Measurements from ENCODE around the gene AOC2. TPM values are rescaled to one million over a fixed set of nuclear protein-coding genes. Genes with fewer than 3 reads are reported as not detected.

AOC2 gene
- total and polyA plus RNA-seq, 2 donors: 0.28 to 1.1 TPM

GRCh38 chr17:42844761-42845555 lies 578 bp downstream of the AOC2 start:
- Histone ChIP-seq H3K27me3 (ENCODE audit: control insufficient read depth in 2 of 2, insufficient read depth in 1 of 2, low read length in 1 of 2) (peaks cover 0 to 4% of the 10 kb centered on the region in 2 donors), H3K4me1 (ENCODE audit: control insufficient read depth in 2 of 2, insufficient read depth in 2 of 2, low read length in 2 of 2) (no peaks in the 10 kb centered on the region), H3K27ac (ENCODE audit: low read depth in 1 of 2, low read length in 1 of 2) (no peak overlapping the region), H3K36me3 (ENCODE audit: control insufficient read depth in 2 of 2, insufficient read depth in 2 of 2, low read length in 1 of 2) (peaks cover 43 to 50% of the 10 kb centered on the region in 2 donors), H3K4me3 (ENCODE audit: low read length in 2 of 2) (no peak overlapping the region), H3K9me3 (ENCODE audit: control insufficient read depth in 2 of 2, insufficient read depth in 1 of 2, low read length in 1 of 2) (no peaks in the 10 kb centered on the region)
- DNase-seq (ENCODE audit: low read depth in 6 of 9, low spot score in 9 of 9): no peak
- WGBS: 97% methylated on average over 24 of the region's 24 CpGs

DNA sequence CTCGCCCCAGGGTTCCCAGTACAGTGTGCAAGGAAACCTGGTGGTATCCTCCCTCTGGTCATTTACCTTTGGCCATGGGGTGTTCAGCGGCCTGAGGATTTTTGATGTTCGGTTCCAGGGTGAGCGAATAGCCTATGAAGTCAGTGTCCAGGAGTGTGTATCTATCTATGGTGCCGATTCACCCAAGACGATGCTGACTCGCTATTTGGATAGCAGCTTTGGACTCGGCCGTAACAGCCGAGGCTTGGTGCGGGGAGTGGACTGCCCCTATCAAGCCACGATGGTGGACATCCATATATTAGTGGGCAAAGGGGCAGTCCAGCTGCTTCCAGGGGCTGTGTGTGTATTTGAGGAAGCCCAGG lies 1.2 kb downstream of the AOC2 start:
- DNase-seq (ENCODE audit: low read depth in 6 of 9, low spot score in 9 of 9): no peak
- Histone ChIP-seq H3K4me1 (ENCODE audit: control insufficient read depth in 2 of 2, insufficient read depth in 2 of 2, low read length in 2 of 2) (no peaks in the 10 kb centered on the region), H3K4me3 (ENCODE audit: low read length in 2 of 2) (no peak overlapping the region), H3K27ac (ENCODE audit: low read depth in 1 of 2, low read length in 1 of 2) (no peak overlapping the region), H3K9me3 (ENCODE audit: control insufficient read depth in 2 of 2, insufficient read depth in 1 of 2, low read length in 1 of 2) (no peaks in the 10 kb centered on the region), H3K36me3 (ENCODE audit: control insufficient read depth in 2 of 2, insufficient read depth in 2 of 2, low read length in 1 of 2) (peaks cover 40 to 47% of the 10 kb centered on the region in 2 donors), H3K27me3 (ENCODE audit: control insufficient read depth in 2 of 2, insufficient read depth in 1 of 2, low read length in 1 of 2) (peaks cover 0 to 4% of the 10 kb centered on the region in 2 donors)
- WGBS: 97% methylated on average over 12 of the region's 12 CpGs

- Histone ChIP-seq H3K4me3 (ENCODE audit: low read length in 2 of 2) (no peak overlapping the region), H3K27me3 (ENCODE audit: control insufficient read depth in 2 of 2, insufficient read depth in 1 of 2, low read length in 1 of 2) (peaks cover 0 to 4% of the 10 kb centered on the region in 2 donors), H3K36me3 (ENCODE audit: control insufficient read depth in 2 of 2, insufficient read depth in 2 of 2, low read length in 1 of 2) (peaks cover 40 to 46% of the 10 kb centered on the region in 2 donors), H3K4me1 (ENCODE audit: control insufficient read depth in 2 of 2, insufficient read depth in 2 of 2, low read length in 2 of 2) (no peaks in the 10 kb centered on the region), H3K9me3 (ENCODE audit: control insufficient read depth in 2 of 2, insufficient read depth in 1 of 2, low read length in 1 of 2) (no peaks in the 10 kb centered on the region), H3K27ac (ENCODE audit: low read depth in 1 of 2, low read length in 1 of 2) (no peak overlapping the region)
- 95% methylated on average over 7 of the region's 7 CpGs for WGBS
- no peak for DNase-seq (ENCODE audit: low read depth in 6 of 9, low spot score in 9 of 9)
Measured at GRCh38 chr17:42845918-42846593, 1.7 kb downstream of the AOC2 start.

- Histone ChIP-seq H3K4me1 (ENCODE audit: control insufficient read depth in 2 of 2, insufficient read depth in 2 of 2, low read length in 2 of 2) (no peaks in the 10 kb centered on the region), H3K27me3 (ENCODE audit: control insufficient read depth in 2 of 2, insufficient read depth in 1 of 2, low read length in 1 of 2) (peaks cover 0 to 4% of the 10 kb centered on the region in 2 donors), H3K27ac (ENCODE audit: low read depth in 1 of 2, low read length in 1 of 2) (no peak overlapping the region), H3K4me3 (ENCODE audit: low read length in 2 of 2) (no peak overlapping the region), H3K36me3 (ENCODE audit: control insufficient read depth in 2 of 2, insufficient read depth in 2 of 2, low read length in 1 of 2) (peaks cover 34 to 40% of the 10 kb centered on the region in 2 donors), H3K9me3 (ENCODE audit: control insufficient read depth in 2 of 2, insufficient read depth in 1 of 2, low read length in 1 of 2) (no peaks in the 10 kb centered on the region)
- DNase-seq (ENCODE audit: low read depth in 6 of 9, low spot score in 9 of 9): no peak
- WGBS: 90% methylated on average over 9 of the region's 9 CpGs
Measured at GRCh38 chr17:42846594-42847280, 2.4 kb downstream of the AOC2 start.

- WGBS: 93% methylated on average over 3 of the region's 3 CpGs
- no peak overlapping the region for H3K27ac ChIP-seq (ENCODE audit: low read depth in 1 of 2, low read length in 1 of 2)
Measured at GRCh38 chr17:42848093-42848492, 3.7 kb downstream of the AOC2 start.

DNA sequence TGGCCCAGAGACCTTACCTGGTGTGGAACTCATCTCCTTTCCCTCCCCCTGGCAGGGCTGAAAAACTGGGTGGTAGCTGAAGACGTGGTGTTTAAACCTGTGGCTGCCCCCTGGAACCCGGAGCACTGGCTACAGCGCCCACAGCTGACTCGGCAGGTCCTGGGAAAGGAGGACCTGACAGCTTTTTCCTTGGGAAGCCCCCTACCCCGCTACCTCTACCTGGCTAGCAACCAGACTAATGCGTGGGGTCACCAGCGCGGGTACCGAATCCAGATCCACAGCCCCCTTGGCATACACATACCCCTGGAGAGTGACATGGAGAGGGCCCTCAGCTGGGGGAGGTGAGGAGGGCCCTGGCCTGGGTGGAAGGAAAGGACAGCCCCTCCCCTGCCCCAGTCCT lies 4.7 kb downstream of the AOC2 start:
- peaks cover 0 to 8% of the 10 kb centered on the region in 2 donors for H3K4me1 ChIP-seq (ENCODE audit: control insufficient read depth in 2 of 2, insufficient read depth in 2 of 2, low read length in 2 of 2)
- H3K9me3 ChIP-seq (ENCODE audit: control insufficient read depth in 2 of 2, insufficient read depth in 1 of 2, low read length in 1 of 2): no peaks in the 10 kb centered on the region
- H3K27me3 ChIP-seq (ENCODE audit: control insufficient read depth in 2 of 2, insufficient read depth in 1 of 2, low read length in 1 of 2): peaks cover 0 to 4% of the 10 kb centered on the region in 2 donors
- H3K4me3 ChIP-seq (ENCODE audit: low read length in 2 of 2): no peak overlapping the region
- 94% methylated on average over 9 of the region's 9 CpGs for WGBS
- H3K27ac ChIP-seq (ENCODE audit: low read depth in 1 of 2, low read length in 1 of 2): no peak overlapping the region
- no peak for DNase-seq (ENCODE audit: low read depth in 6 of 9, low spot score in 9 of 9)
- peaks cover 18 to 21% of the 10 kb centered on the region in 2 donors for H3K36me3 ChIP-seq (ENCODE audit: control insufficient read depth in 2 of 2, insufficient read depth in 2 of 2, low read length in 1 of 2)

More at GRCh38 chr17:42848093-42848492, 3.7 kb downstream of the AOC2 start:
- Histone ChIP-seq H3K9me3 (ENCODE audit: control insufficient read depth in 2 of 2, insufficient read depth in 1 of 2, low read length in 1 of 2) (no peaks in the 10 kb centered on the region), H3K27me3 (ENCODE audit: control insufficient read depth in 2 of 2, insufficient read depth in 1 of 2, low read length in 1 of 2) (peaks cover 0 to 4% of the 10 kb centered on the region in 2 donors), H3K36me3 (ENCODE audit: control insufficient read depth in 2 of 2, insufficient read depth in 2 of 2, low read length in 1 of 2) (peaks cover 25 to 26% of the 10 kb centered on the region in 2 donors), H3K4me3 (ENCODE audit: low read length in 2 of 2) (no peak overlapping the region), H3K4me1 (ENCODE audit: control insufficient read depth in 2 of 2, insufficient read depth in 2 of 2, low read length in 2 of 2) (peaks cover 0 to 2% of the 10 kb centered on the region in 2 donors)
- DNase-seq (ENCODE audit: low read depth in 6 of 9, low spot score in 9 of 9): no peak

DNA sequence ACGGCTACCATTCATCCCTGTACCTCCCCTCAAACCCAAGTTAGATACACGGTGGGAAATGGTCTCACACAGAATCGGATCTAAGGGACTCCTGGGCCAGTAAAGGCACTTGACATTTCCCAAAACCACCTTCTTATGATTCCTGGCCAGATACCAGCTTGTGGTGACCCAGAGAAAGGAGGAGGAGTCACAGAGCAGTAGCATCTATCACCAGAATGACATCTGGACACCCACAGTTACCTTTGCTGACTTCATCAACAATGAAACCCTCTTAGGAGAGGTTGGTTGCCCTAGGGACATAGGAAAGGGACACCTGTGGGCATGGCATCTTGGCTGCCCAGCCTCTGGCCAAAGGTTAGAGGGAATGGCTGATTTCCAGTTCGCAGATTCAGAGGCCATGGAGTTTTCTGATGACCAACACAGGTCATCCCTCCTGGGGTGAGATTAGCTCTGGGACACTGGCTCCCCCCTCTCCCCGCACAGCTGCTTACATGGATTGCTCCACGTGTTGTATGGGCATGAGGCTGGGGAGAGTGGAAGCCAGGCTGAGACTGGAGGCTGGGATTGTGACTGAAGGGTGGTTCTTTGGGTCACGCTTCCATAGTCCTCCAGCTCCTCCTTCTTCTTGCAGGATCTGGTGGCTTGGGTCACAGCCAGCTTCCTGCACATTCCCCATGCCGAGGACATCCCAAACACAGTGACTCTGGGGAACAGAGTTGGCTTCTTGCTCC lies 5.2 kb downstream of the AOC2 start:
- no peaks in the 10 kb centered on the region for H3K9me3 ChIP-seq (ENCODE audit: control insufficient read depth in 2 of 2, insufficient read depth in 1 of 2, low read length in 1 of 2)
- H3K4me1 ChIP-seq (ENCODE audit: control insufficient read depth in 2 of 2, insufficient read depth in 2 of 2, low read length in 2 of 2): peaks cover 0 to 8% of the 10 kb centered on the region in 2 donors
- no peak overlapping the region for H3K27ac ChIP-seq (ENCODE audit: low read depth in 1 of 2, low read length in 1 of 2)
- H3K27me3 ChIP-seq (ENCODE audit: control insufficient read depth in 2 of 2, insufficient read depth in 1 of 2, low read length in 1 of 2): peaks cover 0 to 4% of the 10 kb centered on the region in 2 donors
- no peak overlapping the region for H3K4me3 ChIP-seq (ENCODE audit: low read length in 2 of 2)
- 89% methylated on average over 8 of the region's 8 CpGs for WGBS
- peaks cover 12 to 16% of the 10 kb centered on the region in 2 donors for H3K36me3 ChIP-seq (ENCODE audit: control insufficient read depth in 2 of 2, insufficient read depth in 2 of 2, low read length in 1 of 2)
- no peak for DNase-seq (ENCODE audit: low read depth in 6 of 9, low spot score in 9 of 9)

- H3K36me3 ChIP-seq (ENCODE audit: control insufficient read depth in 2 of 2, insufficient read depth in 2 of 2, low read length in 1 of 2): peaks cover 0 to 2% of the 10 kb centered on the region in 2 donors
- no peak within 1 kb of the TSS for H3K4me3 ChIP-seq (ENCODE audit: low read length in 2 of 2)
- H3K27ac ChIP-seq (ENCODE audit: low read depth in 1 of 2, low read length in 1 of 2): no peak within 1 kb of the TSS
- no peak for DNase-seq (ENCODE audit: low read depth in 6 of 9, low spot score in 9 of 9)
- 87% methylated on average over 9 of the region's 9 CpGs for WGBS
- H3K9me3 ChIP-seq (ENCODE audit: control insufficient read depth in 2 of 2, insufficient read depth in 1 of 2, low read length in 1 of 2): no peaks in the 10 kb centered on the region
- peaks cover 0 to 4% of the 10 kb centered on the region in 2 donors for H3K27me3 ChIP-seq (ENCODE audit: control insufficient read depth in 2 of 2, insufficient read depth in 1 of 2, low read length in 1 of 2)
- peaks cover 0 to 8% of the 10 kb centered on the region in 2 donors for H3K4me1 ChIP-seq (ENCODE audit: control insufficient read depth in 2 of 2, insufficient read depth in 2 of 2, low read length in 2 of 2)
Measured at GRCh38 chr17:42850954-42851353, 6.6 kb downstream of the AOC2 start, which contains the start of gene AOC3. Gene AOC3, plus strand, starts transcription at chr17:42851199. Its CDS starts 145 bp downstream, at chr17:42851344.

Data from thymus (tissue), 11 donors.